Kidney epithelial cell (primary cell): ENCODE measurements around the gene TTC38. TPM values are rescaled to one million over a fixed set of nuclear protein-coding genes. Genes with fewer than 3 reads are reported as not detected.

Source experiments
- DNase-seq: peaks from one replicate; pipeline ENCODE4 v3.0.0-alpha.2; 2010; ENCODE audit warnings: low read depth
- H3K27me3 ChIP-seq: 2 replicates; pipeline ENCODE4 v1.6.0; 2011; ENCODE audit warnings: low read length; ENCODE audit not compliant: control insufficient read depth, insufficient read depth
- H3K36me3 ChIP-seq: 2 replicates; pipeline ENCODE4 v1.5.1; 2011; ENCODE audit warnings: low read length; ENCODE audit not compliant: control insufficient read depth, insufficient read depth
- H3K4me3 ChIP-seq: 2 replicates; pipeline ENCODE4 v1.5.1; 2011; ENCODE audit warnings: low read depth, mild to moderate bottlenecking, control low read depth, low read length
- total RNA-seq: library from RNA; depleted of rRNA; stranded (reverse); fragments of >200 nt; gene quantifications from 2 replicates; pipeline ENCODE4 v1.2.3, GENCODE V29; 2015
- TF ChIP-seq, protein P1 (sequence below): IDR thresholded peaks from 2 replicates; pipeline ENCODE4 v1.5.1; 2011; ENCODE audit warnings: mild to moderate bottlenecking, moderate library complexity, low read length, control low read depth, inconsistent platforms; ENCODE audit not compliant: insufficient read depth, poor library complexity, severe bottlenecking

The TTC38 gene
- total RNA-seq, 1 donor from 2014 or later: 28.9 TPM

DNA sequence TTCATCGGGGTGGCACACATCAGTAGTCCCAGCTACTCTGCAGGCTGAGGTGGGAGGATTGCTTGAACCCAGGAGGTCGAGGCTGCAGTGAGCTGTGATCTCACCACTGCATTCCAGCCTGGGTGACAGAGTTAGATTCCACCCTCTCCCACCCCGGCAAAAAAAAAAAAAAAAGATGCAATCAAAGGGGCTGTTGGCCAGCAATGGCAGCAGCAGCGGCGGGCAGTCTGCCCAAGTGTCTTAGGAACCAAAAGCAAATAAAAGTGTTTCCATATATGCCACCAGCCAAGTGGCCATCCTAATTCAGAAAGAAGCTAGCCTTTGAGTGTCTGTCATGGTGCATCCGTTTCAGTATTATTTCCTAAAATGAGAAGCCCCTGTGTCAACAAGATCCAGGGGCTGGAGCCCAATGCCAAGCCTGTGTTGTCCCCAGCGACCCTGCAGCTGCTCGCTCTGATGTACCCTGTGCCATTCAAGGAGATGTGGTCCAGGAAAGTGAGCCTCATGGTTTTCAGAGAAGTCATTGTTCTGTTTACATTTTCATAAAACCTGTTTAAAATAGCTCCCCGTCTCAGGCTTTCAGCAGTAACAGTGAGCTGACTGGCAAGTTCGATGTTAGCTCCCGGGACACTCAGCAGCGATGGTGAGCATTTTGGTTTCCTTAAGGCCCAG, 30.2 kb upstream of the TTC38 start:
- no peaks in the 10 kb centered on the region for H3K27me3 ChIP-seq
- TF ChIP-seq, protein P1, sequence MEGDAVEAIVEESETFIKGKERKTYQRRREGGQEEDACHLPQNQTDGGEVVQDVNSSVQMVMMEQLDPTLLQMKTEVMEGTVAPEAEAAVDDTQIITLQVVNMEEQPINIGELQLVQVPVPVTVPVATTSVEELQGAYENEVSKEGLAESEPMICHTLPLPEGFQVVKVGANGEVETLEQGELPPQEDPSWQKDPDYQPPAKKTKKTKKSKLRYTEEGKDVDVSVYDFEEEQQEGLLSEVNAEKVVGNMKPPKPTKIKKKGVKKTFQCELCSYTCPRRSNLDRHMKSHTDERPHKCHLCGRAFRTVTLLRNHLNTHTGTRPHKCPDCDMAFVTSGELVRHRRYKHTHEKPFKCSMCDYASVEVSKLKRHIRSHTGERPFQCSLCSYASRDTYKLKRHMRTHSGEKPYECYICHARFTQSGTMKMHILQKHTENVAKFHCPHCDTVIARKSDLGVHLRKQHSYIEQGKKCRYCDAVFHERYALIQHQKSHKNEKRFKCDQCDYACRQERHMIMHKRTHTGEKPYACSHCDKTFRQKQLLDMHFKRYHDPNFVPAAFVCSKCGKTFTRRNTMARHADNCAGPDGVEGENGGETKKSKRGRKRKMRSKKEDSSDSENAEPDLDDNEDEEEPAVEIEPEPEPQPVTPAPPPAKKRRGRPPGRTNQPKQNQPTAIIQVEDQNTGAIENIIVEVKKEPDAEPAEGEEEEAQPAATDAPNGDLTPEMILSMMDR: no peak
- H3K36me3 ChIP-seq: no peaks in the 10 kb centered on the region
- no peak overlapping the region for H3K4me3 ChIP-seq
- no peak for DNase-seq

DNA sequence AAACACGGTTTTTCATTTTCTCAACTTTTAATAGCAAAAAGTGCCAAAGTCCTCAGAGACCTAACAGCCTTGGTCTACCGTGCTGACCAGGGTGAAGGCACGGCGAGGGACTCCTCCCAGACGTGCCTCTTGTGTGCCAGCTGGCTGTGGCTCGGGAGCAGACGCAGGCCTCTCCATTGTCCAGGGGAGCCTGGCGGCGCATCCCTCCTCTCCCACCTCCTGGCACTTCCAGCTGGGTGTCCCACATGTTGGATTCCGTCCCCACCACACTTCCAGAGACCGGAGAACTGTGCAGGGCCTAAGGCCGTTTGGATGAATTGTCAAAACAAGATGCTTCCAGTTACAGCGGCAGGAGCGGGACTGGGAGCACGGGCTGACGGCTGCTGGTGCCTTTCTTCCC, 29.3 kb upstream of the TTC38 start:
- TF ChIP-seq, protein P1: no peak
- H3K36me3 ChIP-seq: no peaks in the 10 kb centered on the region
- no peak overlapping the region for H3K4me3 ChIP-seq
- no peak for DNase-seq
- no peaks in the 10 kb centered on the region for H3K27me3 ChIP-seq

DNA sequence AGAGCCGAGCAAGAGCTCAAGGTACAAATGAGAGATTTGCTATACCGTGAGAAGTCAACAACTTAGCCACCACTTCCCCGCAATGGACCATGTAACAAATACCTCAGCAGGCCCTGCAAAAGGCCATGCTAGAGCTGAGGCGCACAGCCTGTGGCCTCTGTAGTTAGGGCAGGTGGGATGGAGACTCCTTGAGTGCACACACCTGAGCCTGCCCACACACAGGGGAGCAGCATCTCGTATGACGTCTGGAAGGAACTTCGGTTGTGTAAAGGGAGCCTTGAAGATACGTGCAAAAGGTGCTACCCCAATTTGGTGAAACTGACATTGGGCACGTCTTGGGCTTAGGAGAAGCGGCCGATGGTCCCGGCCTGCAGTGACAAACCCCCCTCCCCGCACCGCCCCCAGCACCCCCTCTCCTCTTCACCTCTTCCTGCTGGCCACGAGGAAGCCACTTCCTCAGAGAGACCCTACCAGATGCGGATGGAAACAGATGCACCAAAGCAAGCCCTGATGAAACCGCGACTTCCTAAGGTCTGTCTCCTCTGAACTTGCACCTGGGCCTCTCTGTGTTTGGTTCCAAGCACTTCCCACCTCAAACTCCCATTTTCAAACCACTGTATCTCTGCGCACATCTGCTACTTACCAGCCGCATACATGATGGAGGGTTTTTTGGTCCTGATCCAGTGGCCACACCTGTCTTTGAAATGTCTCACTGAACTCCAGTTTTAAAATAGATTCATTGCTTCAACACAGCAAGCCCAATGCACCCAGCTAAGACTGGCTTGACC, 28.4 kb upstream of the TTC38 start:
- H3K36me3 ChIP-seq: no peaks in the 10 kb centered on the region
- H3K4me3 ChIP-seq: no peak overlapping the region
- DNase-seq: no peak
- TF ChIP-seq, protein P1: no peak
- no peaks in the 10 kb centered on the region for H3K27me3 ChIP-seq

DNA sequence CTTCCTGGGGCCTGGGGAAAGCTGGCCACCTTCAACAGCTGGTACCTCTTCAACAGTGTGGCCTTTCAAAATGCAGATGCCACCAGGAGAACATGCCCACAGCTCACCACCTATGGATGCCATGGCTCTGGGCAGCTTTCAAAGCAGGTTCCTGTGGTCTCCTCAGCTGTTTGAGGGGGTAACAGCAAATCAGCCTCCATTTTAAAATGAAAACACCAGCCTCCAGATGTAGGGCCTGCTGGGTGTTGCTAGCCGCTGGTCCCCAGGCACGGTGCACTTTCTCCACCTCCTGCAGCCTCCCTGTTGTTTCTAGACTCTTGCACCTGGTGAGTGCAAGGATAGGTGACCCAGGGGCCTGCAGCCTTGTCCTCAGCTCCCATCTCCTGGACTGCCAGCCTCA, 27.7 kb upstream of the TTC38 start:
- TF ChIP-seq, protein P1: no peak
- Histone ChIP-seq H3K36me3 (no peaks in the 10 kb centered on the region), H3K4me3 (no peak overlapping the region), H3K27me3 (no peaks in the 10 kb centered on the region)
- no peak for DNase-seq

DNA sequence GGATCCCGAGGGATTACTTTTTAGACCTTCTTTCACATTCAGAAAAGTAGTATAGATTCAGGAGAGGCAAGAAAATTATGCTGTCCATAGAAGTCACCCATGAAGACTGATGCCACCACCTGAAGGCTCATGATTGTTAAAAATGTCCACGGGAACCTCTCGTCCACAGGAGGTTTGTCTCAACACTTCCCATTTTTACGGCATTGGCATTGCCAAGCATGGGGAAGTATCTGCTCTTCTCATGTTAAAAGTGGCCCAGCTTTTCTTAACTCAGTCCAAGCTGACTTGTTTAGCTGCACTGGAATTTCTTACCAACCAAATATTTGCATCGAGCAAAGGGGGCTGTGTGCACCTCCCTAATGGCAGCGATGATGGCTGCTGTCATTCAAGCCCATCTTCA, 27.3 kb upstream of the TTC38 start:
- Histone ChIP-seq H3K27me3 (no peaks in the 10 kb centered on the region), H3K36me3 (no peaks in the 10 kb centered on the region), H3K4me3 (no peak overlapping the region)
- TF ChIP-seq, protein P1: no peak
- DNase-seq: no peak
